Gastroesophageal sphincter (tissue), 4 donors: ENCODE measurements around the gene KRT6C. TPM values are rescaled to one million over a fixed set of nuclear protein-coding genes. Genes with fewer than 3 reads are reported as not detected.

Experiments used
- ATAC-seq: fragments of 150-250 bp; one replicate; pipeline ENCODE4 v1.9.1; 2016; ENCODE audit warnings: mild to moderate bottlenecking, moderate library complexity
- H3K27ac ChIP-seq, 4 donors: fragments of 200-600 bp; sonication (generic) in 3 of 4; 1 replicate in 3 of 4; 2 replicates in 1 of 4; pipeline ENCODE4 v1.5.1; 2016 to 2019
- H3K27me3 ChIP-seq: fragments of 200-600 bp; sonication (generic); one replicate; pipeline ENCODE4 v1.5.1; 2019
- H3K36me3 ChIP-seq, 2 donors: fragments of 200-600 bp; sonication (generic); one replicate each; pipeline ENCODE4 v1.5.1; 2019; ENCODE audit warnings: control low read depth in 1 of 2
- H3K4me1 ChIP-seq, 3 donors: fragments of 200-600 bp; sonication (generic); 1 replicate in 2 of 3; 2 replicates in 1 of 3; pipeline ENCODE4 v1.5.1; 2016 to 2019; ENCODE audit warnings: control low read depth in 2 of 3
- H3K4me3 ChIP-seq, 2 donors: fragments of 200-600 bp; sonication (generic); one replicate each; pipeline ENCODE4 v1.5.1; 2019; ENCODE audit warnings: mild to moderate bottlenecking in 1 of 2, moderate library complexity in 1 of 2
- H3K9me3 ChIP-seq, 3 donors: fragments of 200-600 bp; sonication (generic); one replicate each; pipeline ENCODE4 v1.5.1; 2017 to 2019; ENCODE audit warnings: control low read depth in 2 of 3
- EP300 ChIP-seq: sonication (generic); formaldehyde crosslinking; IDR thresholded peaks from one replicate; pipeline ENCODE4 v1.6.1; 2017; ENCODE audit warnings: antibody characterized with exemption, mild to moderate bottlenecking
- POLR2A ChIP-seq, 2 donors: fragments of 450-650 bp; IDR thresholded peaks; one replicate each; pipeline ENCODE4 v1.6.1; 2017; ENCODE audit warnings: antibody characterized with exemption in 2 of 2, mild to moderate bottlenecking in 2 of 2, moderate library complexity in 1 of 2
- POLR2AphosphoS5 ChIP-seq: sonication (generic); formaldehyde crosslinking; IDR thresholded peaks from one replicate; pipeline ENCODE4 v1.6.1; 2017; ENCODE audit warnings: antibody characterized with exemption
- WGBS, 2 donors: methylation state at CpG; one replicate each; pipeline ENCODE4 v1.1.5; 2018; ENCODE audit warnings: low coverage in 1 of 2; 5-methylcytosine and 5-hydroxymethylcytosine counted together
- total RNA-seq, 4 donors: library from RNA; depleted of rRNA; stranded (reverse); fragments of >200 nt; gene quantifications; one replicate each; pipeline ENCODE4 v1.1.0, GENCODE V29; 2016
- TF ChIP-seq, protein P1 (sequence below), 4 experiments: fragments of 200-600 bp in 2 of 4; fragments of 450-650 bp in 2 of 4; sonication (generic) in 1 of 4; IDR thresholded peaks; one replicate each; pipeline ENCODE4 v1.5.1; 2017 to 2019; ENCODE audit warnings: antibody characterized with exemption in 4 of 4, mild to moderate bottlenecking in 2 of 4, moderate library complexity in 2 of 4

KRT6C gene
- total RNA-seq, 4 donors from 2014 or later, result 0.50 to 52.0 (median 17.1) TPM; not detected in 1

DNA sequence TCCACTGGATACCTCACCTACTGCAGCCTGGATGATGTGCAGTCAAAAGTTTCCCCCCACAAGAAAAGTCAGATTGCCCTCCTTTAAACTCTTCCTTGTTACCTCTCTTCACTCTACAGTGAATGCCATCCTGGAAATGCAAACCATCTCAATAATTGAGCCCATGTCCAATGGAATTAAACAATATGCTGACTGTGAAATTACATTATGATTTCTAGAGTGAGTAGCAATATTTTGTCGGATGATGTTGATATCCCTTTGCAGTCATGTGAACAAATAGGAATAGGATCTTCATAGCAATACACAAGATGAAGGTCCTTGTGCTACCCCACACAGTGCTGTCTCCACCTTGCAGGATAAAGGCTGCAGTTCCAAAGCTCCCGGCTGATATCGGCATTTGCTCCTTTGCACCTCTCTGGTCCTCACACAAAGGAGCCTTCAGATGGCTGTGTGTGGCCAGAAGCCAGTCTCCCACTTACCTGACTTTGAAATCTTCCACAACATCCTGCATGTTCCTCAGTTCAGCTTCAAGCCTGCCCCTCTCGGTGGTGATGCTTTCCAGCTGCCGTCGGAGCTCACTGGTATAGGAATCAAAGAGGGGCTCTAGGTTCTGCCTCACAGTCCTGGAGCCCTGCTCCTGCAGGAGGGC lies 40.9 kb downstream of the KRT6C start:
- TF ChIP-seq POLR2A (IDR thresholded peaks at IDR 0.05), result no peak
- no peak for TF ChIP-seq POLR2AphosphoS5
- no peak for TF ChIP-seq EP300
- TF ChIP-seq, protein P1, sequence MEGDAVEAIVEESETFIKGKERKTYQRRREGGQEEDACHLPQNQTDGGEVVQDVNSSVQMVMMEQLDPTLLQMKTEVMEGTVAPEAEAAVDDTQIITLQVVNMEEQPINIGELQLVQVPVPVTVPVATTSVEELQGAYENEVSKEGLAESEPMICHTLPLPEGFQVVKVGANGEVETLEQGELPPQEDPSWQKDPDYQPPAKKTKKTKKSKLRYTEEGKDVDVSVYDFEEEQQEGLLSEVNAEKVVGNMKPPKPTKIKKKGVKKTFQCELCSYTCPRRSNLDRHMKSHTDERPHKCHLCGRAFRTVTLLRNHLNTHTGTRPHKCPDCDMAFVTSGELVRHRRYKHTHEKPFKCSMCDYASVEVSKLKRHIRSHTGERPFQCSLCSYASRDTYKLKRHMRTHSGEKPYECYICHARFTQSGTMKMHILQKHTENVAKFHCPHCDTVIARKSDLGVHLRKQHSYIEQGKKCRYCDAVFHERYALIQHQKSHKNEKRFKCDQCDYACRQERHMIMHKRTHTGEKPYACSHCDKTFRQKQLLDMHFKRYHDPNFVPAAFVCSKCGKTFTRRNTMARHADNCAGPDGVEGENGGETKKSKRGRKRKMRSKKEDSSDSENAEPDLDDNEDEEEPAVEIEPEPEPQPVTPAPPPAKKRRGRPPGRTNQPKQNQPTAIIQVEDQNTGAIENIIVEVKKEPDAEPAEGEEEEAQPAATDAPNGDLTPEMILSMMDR (IDR thresholded peaks at IDR 0.05), result no peak
- no peaks in the 10 kb centered on the region for H3K4me1 ChIP-seq
- no peak overlapping the region for H3K4me3 ChIP-seq
- H3K27ac ChIP-seq, result no peak overlapping the region
- no peaks in the 10 kb centered on the region for H3K36me3 ChIP-seq
- ATAC-seq, result no peak
- 85 to 100% methylated on average over 1 to 3 of the region's 6 CpGs for WGBS, 2 donors
- peaks cover 33% of the 10 kb centered on the region for H3K27me3 ChIP-seq
- no peaks in the 10 kb centered on the region for H3K9me3 ChIP-seq

DNA sequence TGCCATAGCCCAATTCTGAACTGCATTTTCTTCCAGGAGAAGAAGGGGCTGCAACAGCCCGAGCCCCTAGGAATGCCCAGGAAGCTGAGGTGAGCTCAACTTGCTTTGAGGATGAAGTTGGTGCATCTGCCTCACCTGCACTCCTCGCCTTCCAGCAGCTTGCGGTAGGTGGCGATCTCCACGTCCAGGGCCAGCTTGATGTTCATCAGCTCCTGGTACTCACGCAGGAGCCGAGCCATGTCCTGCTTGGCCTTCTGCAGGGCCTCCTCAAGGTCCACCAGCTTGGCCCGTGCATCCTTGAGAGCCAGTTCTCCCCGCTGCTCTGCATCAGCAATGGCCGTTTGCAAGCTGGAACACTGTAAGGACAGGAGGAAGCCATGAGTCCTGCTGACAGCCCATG lies 45.5 kb downstream of the KRT6C start:
- Histone ChIP-seq H3K36me3 (no peaks in the 10 kb centered on the region), H3K9me3 (no peaks in the 10 kb centered on the region), H3K4me1 (peaks cover 0 to 15% (median 5%) of the 10 kb centered on the region in 3 donors), H3K4me3 (no peak overlapping the region), H3K27ac (no peak overlapping the region), H3K27me3 (peaks cover 28% of the 10 kb centered on the region)
- TF ChIP-seq, protein P1 (IDR thresholded peaks at IDR 0.05), result no peak
- TF ChIP-seq EP300 (no peak), POLR2A (IDR thresholded peaks at IDR 0.05) (no peak), POLR2AphosphoS5 (no peak)
- 77 to 91% methylated on average over 6 of the region's 10 CpGs for WGBS, 2 donors
- ATAC-seq, result no peak

DNA sequence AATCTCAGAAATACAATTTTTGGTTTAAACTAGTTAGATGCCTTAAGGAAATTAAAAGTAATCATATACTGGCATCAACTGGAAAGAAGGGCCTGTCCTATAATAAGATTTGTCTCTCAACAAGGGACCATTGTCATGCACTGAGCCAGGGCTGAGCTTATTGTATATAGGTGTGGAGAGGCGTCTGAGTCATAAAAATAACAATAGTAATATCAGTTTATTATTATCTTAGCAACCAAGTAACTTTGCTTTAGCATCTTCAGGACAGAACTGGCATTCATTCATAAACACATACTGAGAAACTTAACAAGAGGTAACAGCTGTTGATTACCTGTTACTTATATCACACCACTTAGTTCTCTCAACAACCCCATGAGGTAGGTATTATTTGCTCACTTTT lies 46.5 kb downstream of the KRT6C start:
- TF ChIP-seq EP300 (no peak), POLR2AphosphoS5 (no peak), POLR2A (IDR thresholded peaks at IDR 0.05) (no peak)
- TF ChIP-seq, protein P1 (IDR thresholded peaks at IDR 0.05), result no peak
- ATAC-seq, result no peak
- H3K4me3 ChIP-seq, result no peak overlapping the region
- H3K27ac ChIP-seq, result no peak overlapping the region
- no peaks in the 10 kb centered on the region for H3K36me3 ChIP-seq
- no peaks in the 10 kb centered on the region for H3K9me3 ChIP-seq
- peaks cover 0 to 18% (median 5%) of the 10 kb centered on the region in 3 donors for H3K4me1 ChIP-seq
- 58 to 67% methylated on average over 1 of the region's 1 CpG for WGBS, 2 donors
- H3K27me3 ChIP-seq, result peaks cover 20% of the 10 kb centered on the region

DNA sequence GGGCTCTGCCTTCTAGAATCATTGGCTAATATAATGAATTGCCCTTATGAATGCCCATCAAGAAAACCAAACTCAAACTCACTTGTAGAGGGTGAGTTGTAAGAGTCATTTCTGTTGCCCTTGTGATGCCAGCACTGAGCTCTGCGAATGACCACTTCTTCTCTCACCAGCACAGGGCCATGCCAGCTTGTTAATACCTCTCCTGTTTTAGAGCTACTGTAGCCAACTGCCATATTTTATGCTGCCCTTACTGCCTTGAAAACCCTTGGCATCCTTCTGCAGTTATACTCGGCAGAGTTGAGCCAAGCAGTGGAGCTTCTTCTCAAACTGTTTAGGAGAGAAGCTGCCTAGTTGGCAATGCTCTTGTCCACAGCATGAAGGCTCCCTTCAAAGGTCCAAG lies 47.6 kb downstream of the KRT6C start:
- Histone ChIP-seq H3K27me3 (peaks cover 10% of the 10 kb centered on the region), H3K9me3 (no peaks in the 10 kb centered on the region), H3K27ac (no peak overlapping the region), H3K4me1 (peaks cover 0 to 18% (median 5%) of the 10 kb centered on the region in 3 donors), H3K4me3 (no peak overlapping the region), H3K36me3 (no peaks in the 10 kb centered on the region)
- no peak for ATAC-seq
- TF ChIP-seq POLR2AphosphoS5, result no peak
- TF ChIP-seq, protein P1 (IDR thresholded peaks at IDR 0.05), result no peak
- no peak for TF ChIP-seq POLR2A (IDR thresholded peaks at IDR 0.05)
- no peak for TF ChIP-seq EP300
- 79% methylated on average over 2 of the region's 2 CpGs; no CpG with 5 or more reads in 1 of the 2 donors for WGBS, 2 donors

DNA sequence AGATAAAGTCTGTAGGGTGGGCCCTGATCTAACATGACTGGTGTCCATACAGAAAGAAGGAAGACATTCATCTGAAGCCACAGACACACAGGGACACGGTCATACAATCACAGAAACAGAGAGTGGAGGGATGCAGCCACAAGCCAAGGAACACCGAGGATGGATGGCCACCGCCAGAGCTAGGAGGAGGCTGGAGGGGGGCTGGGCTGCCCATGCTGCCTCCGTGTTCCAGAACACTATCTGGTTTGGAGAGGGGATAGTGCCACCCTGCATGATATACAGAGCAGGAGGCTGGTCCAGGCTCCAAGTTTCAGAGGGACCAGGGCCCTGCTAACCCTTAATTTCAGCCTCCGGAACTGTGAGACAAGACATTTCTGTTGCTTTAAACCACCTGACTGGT lies 48.1 kb downstream of the KRT6C start:
- TF ChIP-seq, protein P1 (IDR thresholded peaks at IDR 0.05), result no peak
- TF ChIP-seq POLR2AphosphoS5 (no peak), POLR2A (IDR thresholded peaks at IDR 0.05) (no peak), EP300 (no peak)
- H3K4me3 ChIP-seq, result no peak overlapping the region
- H3K27me3 ChIP-seq, result peaks cover 4% of the 10 kb centered on the region
- no peak overlapping the region for H3K27ac ChIP-seq
- H3K9me3 ChIP-seq, result no peaks in the 10 kb centered on the region
- H3K36me3 ChIP-seq, result no peaks in the 10 kb centered on the region
- ATAC-seq, result no peak
- WGBS, 2 donors, result 81 to 91% methylated on average over 4 of the region's 5 CpGs
- H3K4me1 ChIP-seq, result peaks cover 0 to 18% (median 5%) of the 10 kb centered on the region in 3 donors
